GM19452 (cell line): ENCODE measurements around the gene NUDCD2.
A peak's percentile ranks its signal among the peaks of the same experiment; 100 is the strongest.

Experiments
- ATAC-seq: cut with Tn5 transposase; IDR thresholded peaks from one replicate; pipeline ENCODE4 v1.9.1; 2021; ENCODE audit not compliant: unreplicated experiment

The NUDCD2 gene

GRCh38 chr5:163459819-163460561, at the start of gene NUDCD2:
TSS of gene NUDCD2 (minus strand) at chr5:163460102. CDS start at chr5:163460050, 52 bp downstream.
- ATAC-seq, result peak; percentile 71

- ATAC-seq, result no peak
Measured at GRCh38 chr5:163509291-163509951, 49.5 kb upstream of the NUDCD2 start.

GRCh38 chr5:163508753-163509152, 48.9 kb upstream of the NUDCD2 start:
- ATAC-seq, result no peak

- ATAC-seq, result no peak
Measured at GRCh38 chr5:163506726-163507125, 46.8 kb upstream of the NUDCD2 start.

GRCh38 chr5:163506095-163506457, 46.2 kb upstream of the NUDCD2 start:
- peak; percentile 21 for ATAC-seq

- peak; percentile 87 for ATAC-seq
Measured at GRCh38 chr5:163505368-163506094, 45.6 kb upstream of the NUDCD2 start, which contains the start of gene MAT2B. TSS of gene MAT2B (plus strand) at chr5:163505619. CDS start at chr5:163505687, 68 bp downstream.

- peak; percentile 3 for ATAC-seq
Measured at GRCh38 chr5:163505049-163505367, 45.1 kb upstream of the NUDCD2 start.

- no peak for ATAC-seq
Measured at GRCh38 chr5:163504079-163504931, 44.4 kb upstream of the NUDCD2 start.

- no peak for ATAC-seq
Measured at GRCh38 chr5:163503106-163504078, 43.5 kb upstream of the NUDCD2 start.

GRCh38 chr5:163502521-163502920, 42.6 kb upstream of the NUDCD2 start:
- ATAC-seq, result no peak

GRCh38 chr5:163498886-163499285, 39.0 kb upstream of the NUDCD2 start:
- ATAC-seq, result no peak

GRCh38 chr5:163497315-163497714, 37.4 kb upstream of the NUDCD2 start:
- peak; percentile 66 for ATAC-seq

GRCh38 chr5:163496286-163496685, 36.4 kb upstream of the NUDCD2 start:
- no peak for ATAC-seq

- no peak for ATAC-seq
Measured at GRCh38 chr5:163489745-163490075, 29.8 kb upstream of the NUDCD2 start.

- ATAC-seq, result no peak
Measured at GRCh38 chr5:163489055-163489744, 29.3 kb upstream of the NUDCD2 start.

GRCh38 chr5:163478982-163479271, 19.0 kb upstream of the NUDCD2 start:
- no peak for ATAC-seq

- no peak for ATAC-seq
Measured at GRCh38 chr5:163478126-163478981, 18.5 kb upstream of the NUDCD2 start.

- no peak for ATAC-seq
Measured at GRCh38 chr5:163475411-163475810, 15.5 kb upstream of the NUDCD2 start.
